SW 1271 (cell line): ENCODE data around the gene DCAKD.

Experiments used
- DNase-seq, 2 experiments: peaks; one replicate each; lab custom pipeline; 2025; lab: John Stamatoyannopoulos, UW

The DCAKD gene

DNA sequence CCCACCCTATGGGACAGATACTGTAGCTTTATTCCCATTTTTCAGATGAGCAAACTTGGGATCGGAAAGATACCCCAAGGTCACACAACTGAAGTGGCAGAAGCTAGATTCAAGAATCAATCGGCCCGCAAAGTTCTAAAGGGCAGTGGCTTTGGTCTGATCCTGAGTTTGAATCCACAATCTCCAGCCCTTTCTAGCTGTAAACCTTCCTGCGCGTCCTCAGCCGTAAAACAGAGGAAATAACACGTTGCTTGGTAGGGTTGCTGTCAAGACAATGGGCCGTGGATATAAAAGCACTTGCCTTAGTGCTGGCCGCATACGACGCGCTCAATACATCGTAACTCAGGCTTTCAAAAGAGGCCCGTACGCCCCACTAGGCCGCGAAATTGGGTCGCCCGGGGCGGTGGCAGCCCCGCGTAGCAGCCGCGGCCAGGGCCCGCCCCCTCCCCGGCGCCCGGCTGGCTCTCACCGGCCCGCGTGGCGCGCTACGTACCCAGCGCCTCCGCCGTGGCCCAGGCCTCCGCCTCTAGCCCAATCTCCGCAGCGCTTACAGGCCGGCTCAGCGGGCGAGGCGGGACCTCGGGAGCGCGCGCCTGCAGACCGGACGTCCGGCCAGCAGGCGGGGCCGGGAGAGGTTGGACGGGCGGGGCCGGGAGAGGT is at the start of gene DCAKD:
DCAKD (minus strand) TSS at position 573 of the 660 bp plus-strand sequence. CDS start 16,747 bp downstream, outside the sequence.
- DNase-seq, result peak; percentile 82 to 87

GRCh38 chr17:45098869-45099616 is 47.6 kb upstream of the DCAKD start:
- peak; percentile 64 for DNase-seq

DNA sequence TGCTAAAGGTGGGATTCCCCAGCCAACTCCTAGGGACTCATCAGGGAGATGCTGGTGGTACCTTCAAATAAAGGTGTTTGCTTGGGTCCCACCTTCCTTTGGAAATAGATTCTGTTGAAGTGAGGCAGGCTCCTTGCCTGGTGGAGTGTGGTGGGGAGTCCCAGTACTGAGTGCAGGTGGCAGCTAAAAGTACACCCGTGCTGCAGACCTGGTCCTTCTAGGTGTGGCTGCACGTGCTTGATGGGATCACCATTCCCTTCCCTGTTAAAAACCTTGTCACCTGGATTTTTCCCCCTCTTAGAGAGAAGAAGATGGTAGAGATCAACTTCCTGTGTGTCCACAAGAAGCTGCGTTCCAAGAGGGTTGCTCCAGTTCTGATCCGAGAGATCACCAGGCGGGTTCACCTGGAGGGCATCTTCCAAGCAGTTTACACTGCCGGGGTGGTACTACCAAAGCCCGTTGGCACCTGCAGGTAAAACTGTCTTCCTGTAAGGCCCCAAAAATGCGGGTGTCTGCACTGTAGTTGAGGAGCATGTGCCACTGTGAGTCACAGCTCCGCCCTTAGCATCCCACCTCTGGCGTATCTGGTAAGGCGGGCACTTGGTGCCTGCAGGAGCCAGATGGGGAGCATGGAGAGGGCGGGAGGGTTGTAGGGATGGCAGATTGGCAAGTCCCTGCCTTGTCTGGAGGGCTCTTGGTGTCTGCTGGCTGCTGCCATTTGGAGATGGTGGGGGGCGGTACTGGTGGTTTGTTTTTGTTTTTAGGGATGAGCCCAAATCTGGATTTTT is 46.8 kb upstream of the DCAKD start:
- DNase-seq, result no peak

GRCh38 chr17:45096926-45097325 is 45.5 kb upstream of the DCAKD start:
- no peak for DNase-seq

DNA sequence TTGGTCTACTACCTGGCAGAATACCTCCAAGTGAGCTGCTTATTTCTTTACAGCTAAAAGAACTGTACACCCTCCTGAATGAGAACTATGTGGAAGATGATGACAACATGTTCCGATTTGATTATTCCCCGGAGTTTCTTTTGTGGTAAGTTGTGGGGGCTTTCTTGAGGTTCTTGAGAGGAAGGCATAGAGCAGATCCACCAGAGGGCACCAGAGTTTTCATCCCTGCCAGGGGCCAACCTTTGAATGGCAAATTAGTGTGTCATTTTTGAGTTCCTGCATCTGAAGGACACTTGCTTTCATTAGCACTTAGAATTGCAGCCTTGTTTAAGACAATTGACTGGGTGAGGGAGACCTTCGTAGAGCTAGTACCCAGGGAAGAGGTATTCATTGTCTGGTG is 44.7 kb upstream of the DCAKD start:
- peak in 1 of 2 experiments; percentile 43 for DNase-seq

- DNase-seq, result no peak
Measured at GRCh38 chr17:45093444-45094110, 42.1 kb upstream of the DCAKD start.

DNA sequence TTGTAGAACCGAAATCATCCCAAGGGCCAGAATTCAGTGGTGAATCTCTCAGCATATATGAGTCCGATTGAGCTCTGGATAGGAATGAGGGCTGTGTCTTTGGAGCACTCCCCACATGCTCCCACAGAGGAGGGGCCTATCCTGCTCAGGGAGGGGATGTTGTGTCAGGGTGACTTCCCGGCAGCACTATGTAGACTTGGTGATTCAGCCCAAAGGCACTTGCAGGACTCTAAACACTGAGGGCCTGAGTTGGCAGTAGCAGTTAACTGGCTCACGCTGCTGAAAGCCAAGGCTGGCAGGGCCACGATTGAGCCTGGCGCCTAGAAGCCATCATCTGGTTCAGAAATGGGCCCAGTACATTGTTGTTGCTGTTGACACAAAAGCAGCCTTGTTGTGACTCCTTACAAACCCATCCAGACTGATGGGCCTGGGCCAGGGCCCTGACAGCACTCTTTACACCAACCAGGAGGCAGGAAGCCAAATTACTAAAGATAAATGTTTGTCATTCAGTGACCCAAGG is 41.5 kb upstream of the DCAKD start:
- DNase-seq, result peak; percentile 90 to 95

- peak in 1 of 2 experiments; percentile 23 for DNase-seq
Measured at GRCh38 chr17:45091778-45092425, 40.5 kb upstream of the DCAKD start.

- DNase-seq, result no peak
Measured at GRCh38 chr17:45090711-45091110, 39.3 kb upstream of the DCAKD start.

GRCh38 chr17:45088741-45089140 is 37.3 kb upstream of the DCAKD start:
- DNase-seq, result no peak

DNA sequence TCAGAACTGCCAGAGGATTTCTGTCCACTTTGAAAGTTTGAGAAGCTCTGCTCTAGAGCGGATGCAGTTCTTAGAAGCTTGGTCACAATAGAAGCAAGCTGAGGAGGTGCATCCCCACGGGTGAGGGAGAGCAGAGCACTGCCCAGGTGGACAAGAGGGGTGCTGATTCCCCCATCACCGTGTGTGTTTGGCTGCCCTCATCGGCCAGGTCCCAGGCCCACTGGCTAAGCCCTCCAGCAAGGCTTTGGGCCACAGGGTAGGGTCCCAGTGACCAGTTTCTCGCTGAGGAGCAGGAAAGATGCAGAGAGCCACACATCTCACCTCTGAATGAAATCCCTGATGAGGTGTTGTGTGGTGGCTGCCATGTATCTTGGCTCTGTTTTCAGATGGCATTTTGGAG is 36.5 kb upstream of the DCAKD start:
- no peak for DNase-seq

DNA sequence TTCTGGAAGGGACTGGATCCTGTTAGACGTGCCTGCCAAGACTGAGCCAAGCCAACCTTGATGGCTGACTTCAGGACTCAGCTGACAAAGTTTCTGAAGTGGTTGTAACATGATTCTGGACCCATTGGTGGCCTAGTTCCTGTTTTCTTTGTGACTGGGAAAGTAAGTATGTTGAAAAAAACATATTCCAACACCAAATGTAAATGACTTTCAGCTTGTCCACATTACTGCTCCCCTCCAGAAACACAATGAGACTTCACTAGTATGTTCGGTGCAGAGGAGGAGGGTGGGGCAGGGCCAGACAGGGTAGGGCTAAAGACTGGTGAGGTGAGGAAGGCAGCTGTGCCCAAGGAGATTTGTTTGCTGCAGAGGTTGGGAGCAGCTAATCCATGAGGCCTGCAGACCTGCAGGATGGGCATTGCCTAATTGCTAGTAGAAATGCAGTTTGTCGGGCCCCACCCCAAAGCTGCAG is 36.1 kb upstream of the DCAKD start:
- DNase-seq, result no peak

- no peak for DNase-seq
Measured at GRCh38 chr17:45086865-45087503, 35.6 kb upstream of the DCAKD start.

GRCh38 chr17:45086391-45086790 is 35.0 kb upstream of the DCAKD start:
- no peak for DNase-seq

GRCh38 chr17:45081047-45081703 is 29.7 kb upstream of the DCAKD start:
- DNase-seq, result no peak

DNA sequence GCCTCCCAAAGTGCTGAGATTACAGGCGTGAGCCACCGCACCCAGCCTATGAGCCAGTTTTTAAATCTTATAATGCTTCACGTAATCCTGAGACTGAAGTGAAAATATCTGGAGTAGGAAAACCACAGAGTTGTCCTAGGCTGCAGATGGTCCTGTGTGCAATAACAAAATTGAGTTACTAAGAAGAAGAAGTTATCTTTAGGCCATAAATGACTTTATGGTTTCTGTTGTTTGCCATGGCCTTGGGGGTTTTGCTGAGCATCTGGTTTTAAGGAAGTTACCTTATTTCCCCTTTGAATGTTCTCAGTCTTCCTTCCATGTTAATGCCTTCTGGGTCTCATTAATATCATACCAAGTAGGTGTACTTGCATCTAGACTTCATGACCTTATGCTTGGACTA is 26.2 kb upstream of the DCAKD start:
- DNase-seq, result no peak

GRCh38 chr17:45073414-45074070 is 22.1 kb upstream of the DCAKD start:
- DNase-seq, result no peak

DNA sequence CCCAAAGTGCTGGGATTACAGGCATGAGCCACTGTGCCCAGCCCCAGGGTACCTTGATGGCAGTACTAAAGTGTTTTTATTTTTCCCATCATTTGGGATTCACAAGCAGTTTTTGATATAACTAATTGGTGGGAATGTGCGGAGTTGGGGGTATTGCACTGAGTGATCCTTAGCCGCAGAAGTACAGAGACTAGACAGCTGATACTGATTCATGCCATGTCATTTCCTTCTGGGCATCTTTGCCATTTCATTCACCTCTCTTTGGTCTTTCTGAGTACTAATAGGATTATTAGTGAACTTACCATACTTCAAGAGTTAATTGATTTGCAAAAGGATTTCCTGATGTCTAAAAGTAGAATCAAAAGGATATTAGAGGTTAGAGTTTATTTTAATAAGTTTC is 19.4 kb upstream of the DCAKD start:
- DNase-seq, result no peak

DNA sequence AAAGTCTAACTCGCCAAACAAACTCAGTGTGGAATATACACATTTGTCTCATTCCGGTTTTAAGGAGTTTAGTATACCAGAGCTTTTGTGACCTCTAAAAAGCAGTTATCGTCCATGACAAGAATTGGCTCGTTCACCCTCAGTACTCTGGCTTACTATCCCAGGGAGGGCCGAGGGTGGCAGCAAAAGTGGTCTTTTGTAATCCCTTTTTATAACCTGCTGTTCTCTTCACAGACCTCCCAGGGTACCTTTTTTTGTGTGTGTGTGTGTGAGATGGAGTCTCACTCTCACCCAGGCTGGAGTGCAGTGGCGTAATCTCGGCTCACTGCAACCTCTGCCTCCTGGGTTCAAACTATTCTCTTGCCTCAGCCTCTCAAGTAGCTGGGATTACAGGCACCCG is 18.6 kb upstream of the DCAKD start:
- no peak for DNase-seq

- no peak for DNase-seq
Measured at GRCh38 chr17:45067637-45068036, 16.2 kb upstream of the DCAKD start.
